GM12878 (cell line): ENCODE results near the gene PFKFB1. TPM values are rescaled to one million over a fixed set of nuclear protein-coding genes. Genes with fewer than 3 reads are reported as not detected.

ENCODE experiments used
- ATAC-seq: fragments of 200-7000 bp; cut with Tn5 transposase; 3 replicates; pipeline ENCODE4 v1.9.1; 2020; ENCODE audit warnings: mild to moderate bottlenecking, moderate library complexity
- BruUV-seq: library from RNA; stranded (reverse); fragments of 400-500 nt; replicated peaks from 2 replicates; lab custom pipeline; 2021; lab: Mats Ljungman, UMichigan
- CTCF ChIA-PET: fragments of 300-600 bp; sonication (Branson Sonifier 250); formaldehyde crosslinking; extraction: SDS; loops from one replicate; lab custom pipeline; 2021; ENCODE audit warnings: inconsistent platforms; lab: Yijun Ruan, JAX
- POLR2A ChIA-PET: fragments of 350-600 bp; formaldehyde crosslinking; extraction: SDS; loops from one replicate; lab custom pipeline; 2021; ENCODE audit warnings: inconsistent platforms; lab: Charles Lee
- RAD21 ChIA-PET: fragments of 300-600 bp; sonication (Branson Sonifier 250); formaldehyde crosslinking; loops from one replicate; lab custom pipeline; 2023; ENCODE audit warnings: antibody characterized with exemption; ENCODE audit not compliant: unreplicated experiment; lab: Charles Lee
- SMC1A ChIA-PET: fragments of 300-600 bp; sonication (Branson Sonifier 250); formaldehyde crosslinking; loops from one replicate; lab custom pipeline; 2023; ENCODE audit not compliant: unreplicated experiment, uncharacterized antibody; lab: Charles Lee
- DNase-seq: peaks from one replicate; pipeline ENCODE4 v3.0.0-alpha.2; 2011; ENCODE audit warnings: low read depth, low spot score
- FAIRE-seq: peaks from 3 replicates; lab custom pipeline; 2011; peaks lifted over from hg19 to GRCh38; lab: Jason Lieb, UNC
- H2AFZ ChIP-seq: 2 replicates; pipeline ENCODE4 v1.6.0; 2011; ENCODE audit warnings: low read depth, low read length, control low read depth; ENCODE audit not compliant: control insufficient read depth
- H3K27ac ChIP-seq: 2 replicates; pipeline ENCODE4 v1.5.1; 2011; ENCODE audit warnings: control low read depth; ENCODE audit not compliant: control insufficient read depth, insufficient read depth
- H3K27me3 ChIP-seq, 2 experiments: replicated peaks in 1 of 2; 2 replicates each; pipeline versions ENCODE4 v1.6.0 to v1.6.1; 2011; ENCODE audit warnings: low read length in 1 of 2; ENCODE audit not compliant: control insufficient read depth in 2 of 2, insufficient read depth in 2 of 2
- H3K36me3 ChIP-seq, 2 experiments: 2 replicates each; pipeline ENCODE4 v1.5.1; 2011; ENCODE audit warnings: low read length in 1 of 2; ENCODE audit not compliant: control insufficient read depth in 2 of 2, insufficient read depth in 2 of 2
- H3K4me1 ChIP-seq: 2 replicates; pipeline ENCODE4 v1.6.1; 2011; ENCODE audit warnings: mild to moderate bottlenecking, low read length, moderate library complexity, mixed read lengths; ENCODE audit not compliant: control insufficient read depth, insufficient read depth
- H3K4me2 ChIP-seq: 2 replicates; pipeline ENCODE4 v1.6.0; 2011; ENCODE audit warnings: control low read depth; ENCODE audit not compliant: control insufficient read depth, insufficient read depth
- H3K4me3 ChIP-seq: fragments of 200-600 bp; sonication (generic); 2 replicates; pipeline ENCODE4 v1.5.1; 2016
- H3K79me2 ChIP-seq: 2 replicates; pipeline ENCODE4 v1.6.0; 2011; ENCODE audit warnings: low read length; ENCODE audit not compliant: control insufficient read depth, insufficient read depth
- H3K9ac ChIP-seq: 2 replicates; pipeline ENCODE4 v1.8.0; 2011; ENCODE audit warnings: low read length, control low read depth, mixed read lengths; ENCODE audit not compliant: control insufficient read depth, insufficient read depth
- H3K9me3 ChIP-seq: replicated peaks from 3 replicates; pipeline ENCODE4 v1.5.1; 2011; ENCODE audit warnings: mild to moderate bottlenecking, low read length; ENCODE audit not compliant: control insufficient read depth, insufficient read depth
- H4K20me1 ChIP-seq: 2 replicates; pipeline ENCODE4 v1.6.0; 2011; ENCODE audit not compliant: control insufficient read depth, insufficient read depth
- ATF2 ChIP-seq: IDR thresholded peaks from 2 replicates; pipeline ENCODE4 v1.6.1; 2012; ENCODE audit warnings: low read length, inconsistent platforms
- CHD2 ChIP-seq: IDR thresholded peaks from 2 replicates; pipeline ENCODE4 v1.6.1; 2011; ENCODE audit warnings: low read depth, low read length, improper control_type of control experiment, borderline replicate concordance
- CREB1 ChIP-seq: IDR thresholded peaks from 2 replicates; pipeline ENCODE4 v1.6.1; 2012; ENCODE audit warnings: low read depth, mild to moderate bottlenecking, inconsistent platforms
- ELK1 ChIP-seq: IDR thresholded peaks from 2 replicates; pipeline ENCODE4 v1.6.1; 2012; ENCODE audit warnings: low read depth, low read length, improper control_type of control experiment
- EP300 ChIP-seq, 2 experiments: fragments of 150-350 bp in 1 of 2; IDR thresholded peaks; 2 replicates each; pipeline ENCODE4 v1.6.1; 2011 to 2012; ENCODE audit warnings: low read depth in 2 of 2, low read length in 2 of 2, borderline replicate concordance in 1 of 2, improper control_type of control experiment in 1 of 2, inconsistent platforms in 1 of 2; ENCODE audit not compliant: control insufficient read depth in 1 of 2
- ESRRA ChIP-seq: IDR thresholded peaks from 2 replicates; pipeline ENCODE4 v1.6.1; 2012; ENCODE audit warnings: mild to moderate bottlenecking, low read length, improper control_type of control experiment
- GABPA ChIP-seq: IDR thresholded peaks from 2 replicates; pipeline ENCODE4 v1.6.1; 2014; ENCODE audit warnings: antibody characterized with exemption, low read depth, mild to moderate bottlenecking, inconsistent platforms
- HCFC1 ChIP-seq: fragments of 150-350 bp; IDR thresholded peaks from 2 replicates; pipeline ENCODE4 v1.6.1; 2014; ENCODE audit warnings: low read length
- IRF5 ChIP-seq: fragments of 450-650 bp; IDR thresholded peaks from 2 replicates; pipeline ENCODE4 v1.6.1; 2017; ENCODE audit warnings: borderline replicate concordance
- KLF5 ChIP-seq: fragments of 450-650 bp; IDR thresholded peaks from 2 replicates; pipeline ENCODE4 v1.6.1; 2014; ENCODE audit warnings: mild to moderate bottlenecking; ENCODE audit not compliant: partially characterized antibody
- LARP7 ChIP-seq: fragments of 450-650 bp; IDR thresholded peaks from 2 replicates; pipeline ENCODE4 v1.6.1; 2017; ENCODE audit warnings: mild to moderate bottlenecking
- SMC3 ChIP-seq: IDR thresholded peaks from 2 replicates; pipeline ENCODE4 v1.6.1; 2011; ENCODE audit warnings: low read length, improper control_type of control experiment, borderline replicate concordance
- TCF3 ChIP-seq: IDR thresholded peaks from 2 replicates; pipeline ENCODE4 v1.6.1; 2012; ENCODE audit warnings: low read depth, mild to moderate bottlenecking, low read length, borderline replicate concordance; ENCODE audit not compliant: insufficient read depth
- ZBED1 ChIP-seq: IDR thresholded peaks from 2 replicates; pipeline ENCODE4 v1.6.1; 2016; ENCODE audit warnings: borderline replicate concordance
- ZZZ3 ChIP-seq: IDR thresholded peaks from 2 replicates; pipeline ENCODE4 v1.6.1; 2011; ENCODE audit warnings: low read depth; ENCODE audit not compliant: control insufficient read depth, insufficient read length
- in situ Hi-C: fragments of 300-500 bp; cut with MboI; formaldehyde crosslinking; loops from 9 replicates; pipeline ENCODE4 v1.14.3; 2018; ENCODE audit warnings: mixed read lengths
- intact Hi-C: fragments of 100-400 bp; cut with micrococcal nuclease; formaldehyde crosslinking; loops from one replicate; pipeline ENCODE4 v1.14.2; 2022; ENCODE audit not compliant: unreplicated experiment
- polyA plus RNA-seq, 11 experiments: library from polyadenylated mRNA; depleted of rRNA in 4 of 11; unstranded in 6 of 11; stranded (reverse) in 5 of 11; fragments of >200 nt; fragmentation: Nextera tagmentation in 4 of 11; fragmentation: Illumina TruSeq in 1 of 11; extraction: Ambion mirVana in 4 of 11; extraction: Trizol in 1 of 11; gene quantifications; 1 replicate in 1 of 11; 2 replicates in 10 of 11; pipeline versions ENCODE4 v1.2.1 to v1.2.3, GENCODE V29; 2011 to 2016; ENCODE audit warnings: inconsistent platforms in 2 of 11, missing spikeins in 2 of 11, low read depth in 1 of 11
- total RNA-seq, 4 experiments: library from RNA; depleted of rRNA in 3 of 4; stranded (reverse); fragments of >200 nt in 3 of 4; fragmentation: Illumina TruSeq in 1 of 4; extraction: Trizol in 1 of 4; gene quantifications; 2 replicates each; pipeline versions ENCODE4 v1.2.1 to v1.2.3, GENCODE V29; 2013 to 2021

Gene PFKFB1
- total and polyA plus RNA-seq, 10 of the 15 experiments (the other 5 are each of a cell fraction or from before 2014, with no cell fraction given): 0.13 to 0.59 (median 0.37) TPM

GRCh38 chrX:54999717-55000598, 6.0 kb upstream of the PFKFB1 start, which contains the start of gene APEX2 (continued):
- peak; percentile 64; the same call in 1 of the 2 replicates for TF ChIP-seq CREB1

- CTCF ChIA-PET: interaction anchor here (0.9 kb wide), 1 partner anchor 61 kb away, joined by 3 read pairs; no protein-coding TSS in a partner anchor
- RAD21 ChIA-PET: no interaction called here
- intact Hi-C loops (no loop called here), in situ Hi-C loops (no loop called here)
- Histone ChIP-seq H3K36me3 (no peaks in the 10 kb centered on the region), H3K27me3 (no peaks in the 10 kb centered on the region), H3K4me3 (no peak overlapping the region), H3K79me2 (peaks cover 6% of the 10 kb centered on the region), H2AFZ (no peak overlapping the region), H3K4me1 (no peaks in the 10 kb centered on the region; the same call in 1 of the 2 replicates), H3K4me2 (no peak overlapping the region), H3K9ac (no peak overlapping the region), H3K9me3 (no peaks in the 10 kb centered on the region), H3K27ac (no peak overlapping the region), H4K20me1 (no peaks in the 10 kb centered on the region)
- no TSS peak for BruUV-seq
- SMC1A ChIA-PET: interaction anchor here (2.0 kb wide), 1 partner anchor 11 kb away, joined by 8 read pairs; no protein-coding TSS in a partner anchor
- POLR2A ChIA-PET: interaction anchor here (0.5 kb wide), 1 partner anchor 1493 kb away, joined by 3 read pairs; no protein-coding TSS in a partner anchor
- no peak for ATAC-seq
- DNase-seq: no peak
- no peak for FAIRE-seq
- TF ChIP-seq TCF3 (no peak), LARP7 (no peak), EP300 (IDR thresholded peaks at IDR 0.05; ENCODE audit: borderline replicate concordance in 1 of 2, control insufficient read depth in 1 of 2, low read depth in 2 of 2, low read length in 2 of 2) (no peak), ESRRA (no peak), ELK1 (no peak), KLF5 (no peak), IRF5 (no peak), ZBED1 (no peak), HCFC1 (no peak), ZZZ3 (no peak), SMC3 (no peak), ATF2 (no peak), CHD2 (no peak), GABPA (no peak)
Observed at GRCh38 chrX:54995621-54996020, 1.6 kb upstream of the PFKFB1 start.
